K562 (cell line): Measurements from ENCODE around the gene TCAP. TPM values are rescaled to one million over a fixed set of nuclear protein-coding genes. Genes with fewer than 3 reads are reported as not detected.

Experiments
- CEBPG ChIP-seq, 3 experiments: fragments of 200-800 bp in 1 of 3; sonication (Bioruptor generic) in 1 of 3; sonication (generic) in 1 of 3; formaldehyde crosslinking in 1 of 3; IDR thresholded peaks in 2 of 3; conservative IDR thresholded peaks in 1 of 3; 2 replicates each; pipeline versions ENCODE4 v1.6.1 to v1.8.0; 2016 to 2022; ENCODE audit warnings: missing compliant biosample characterization in 2 of 3, missing genetic modification characterization in 2 of 3, mild to moderate bottlenecking in 1 of 3, missing genetic modification reagents in 1 of 3
- CGGBP1 ChIP-seq: fragments of 250-450 bp; sonication (Bioruptor Pico); IDR thresholded peaks from 2 replicates; pipeline ENCODE4 v1.9.0; 2021; ENCODE audit warnings: mild to moderate bottlenecking
- CREB5 ChIP-seq: fragments of 250-450 bp; sonication (Bioruptor Pico); IDR thresholded peaks from 2 replicates; pipeline ENCODE4 v1.5.0; 2020; ENCODE audit warnings: mild to moderate bottlenecking
- DDX20 ChIP-seq: fragments of 450-650 bp; IDR thresholded peaks from 2 replicates; pipeline ENCODE4 v1.6.1; 2016; ENCODE audit warnings: missing genetic modification characterization, low read depth, mild to moderate bottlenecking, missing compliant biosample characterization, moderate library complexity
- DEAF1 ChIP-seq: fragments of 450-650 bp; formaldehyde crosslinking; IDR thresholded peaks from 2 replicates; pipeline ENCODE4 v1.4.0; 2020; ENCODE audit warnings: mild to moderate bottlenecking, moderate library complexity
- FOXJ2 ChIP-seq: fragments of 200-800 bp; sonication (Bioruptor generic); IDR thresholded peaks from 2 replicates; pipeline ENCODE4 v1.6.1; 2016; ENCODE audit warnings: missing genetic modification characterization, missing compliant biosample characterization
- GTF2F1 ChIP-seq: IDR thresholded peaks from 2 replicates; pipeline ENCODE4 v1.6.1; 2011; ENCODE audit warnings: low read depth, low read length, improper control_type of control experiment
- HEY1 ChIP-seq: fragments of 250-450 bp; sonication (Bioruptor Pico); IDR thresholded peaks from 2 replicates; pipeline ENCODE4 v1.5.0; 2020; ENCODE audit warnings: mild to moderate bottlenecking, moderate library complexity, borderline replicate concordance
- MCM5 ChIP-seq: fragments of 450-650 bp; IDR thresholded peaks from 2 replicates; pipeline ENCODE4 v1.6.1; 2016; ENCODE audit warnings: low read depth
- MTA3 ChIP-seq: fragments of 450-650 bp; formaldehyde crosslinking; IDR thresholded peaks from 2 replicates; pipeline ENCODE4 v1.6.1; 2017; ENCODE audit warnings: mild to moderate bottlenecking, borderline replicate concordance
- NFIC ChIP-seq: fragments of 450-650 bp; IDR thresholded peaks from 2 replicates; pipeline ENCODE4 v1.6.1; 2017; ENCODE audit warnings: mild to moderate bottlenecking, inconsistent platforms
- NFRKB ChIP-seq: fragments of 450-650 bp; IDR thresholded peaks from 2 replicates; pipeline ENCODE4 v1.6.1; 2016; ENCODE audit warnings: low read depth
- NR1H2 ChIP-seq: sonication (generic); formaldehyde crosslinking; IDR thresholded peaks from 2 replicates; pipeline ENCODE4 v1.4.0; 2020; ENCODE audit warnings: mild to moderate bottlenecking, missing genetic modification reagents
- PHF8 ChIP-seq: fragments of 200-600 bp; sonication (generic); IDR thresholded peaks from 2 replicates; pipeline ENCODE4 v1.6.1; 2012; ENCODE audit warnings: mixed run types, mild to moderate bottlenecking, inconsistent platforms, low read length, moderate library complexity, borderline replicate concordance
- PTRF ChIP-seq: fragments of 450-650 bp; IDR thresholded peaks from 2 replicates; pipeline ENCODE4 v1.6.1; 2016; ENCODE audit warnings: mild to moderate bottlenecking, missing genetic modification characterization, missing compliant biosample characterization
- RFX7 ChIP-seq: fragments of 250-450 bp; sonication (Bioruptor Pico); IDR thresholded peaks from 2 replicates; pipeline ENCODE4 v1.5.1; 2021; ENCODE audit warnings: mild to moderate bottlenecking
- SMC3 ChIP-seq: conservative IDR thresholded peaks from 2 replicates; pipeline ENCODE4 v1.6.1; 2011; ENCODE audit warnings: low read depth, low read length, improper control_type of control experiment; ENCODE audit not compliant: insufficient read depth
- SOX6 ChIP-seq: fragments of 450-650 bp; IDR thresholded peaks from 2 replicates; pipeline ENCODE4 v1.6.1; 2014; ENCODE audit warnings: mild to moderate bottlenecking
- SREBF2 ChIP-seq: sonication (generic); formaldehyde crosslinking; IDR thresholded peaks from 2 replicates; pipeline ENCODE4 v1.4.0; 2020; ENCODE audit warnings: mild to moderate bottlenecking, missing genetic modification reagents
- ZNF174 ChIP-seq: fragments of 250-450 bp; sonication (Bioruptor Pico); IDR thresholded peaks from 2 replicates; pipeline ENCODE4 v1.4.0; 2020; ENCODE audit warnings: mild to moderate bottlenecking
- ZNF436 ChIP-seq: fragments of 250-450, 450-650 bp; sonication (Bioruptor Pico); formaldehyde crosslinking; IDR thresholded peaks from 2 replicates; pipeline ENCODE4 v1.7.0; 2020; ENCODE audit warnings: mild to moderate bottlenecking
- ZNF57 ChIP-seq: fragments of 450-650 bp; formaldehyde crosslinking; IDR thresholded peaks from 2 replicates; pipeline ENCODE4 v1.4.0; 2020; ENCODE audit warnings: mild to moderate bottlenecking, moderate library complexity
- ZNF584 ChIP-seq: fragments of 200-800 bp; sonication (Bioruptor generic); IDR thresholded peaks from 2 replicates; pipeline ENCODE4 v1.6.1; 2016; ENCODE audit warnings: low read depth, mild to moderate bottlenecking, missing genetic modification characterization, missing compliant biosample characterization
- ZNF586 ChIP-seq: fragments of 450-650 bp; formaldehyde crosslinking; conservative IDR thresholded peaks from 2 replicates; pipeline ENCODE4 v1.4.0; 2020; ENCODE audit warnings: mild to moderate bottlenecking, moderate library complexity
- ZNF668 ChIP-seq: fragments of 250-450 bp; sonication (Bioruptor Pico); IDR thresholded peaks from 2 replicates; pipeline ENCODE4 v1.8.0; 2022; ENCODE audit warnings: mild to moderate bottlenecking, inconsistent platforms
- ZNF764 ChIP-seq: fragments of 250-450 bp; sonication (Bioruptor Pico); IDR thresholded peaks from 2 replicates; pipeline ENCODE4 v1.4.0; 2020; ENCODE audit warnings: low read depth, mild to moderate bottlenecking, moderate library complexity
- ZSCAN29 ChIP-seq: fragments of 450-650 bp; IDR thresholded peaks from 2 replicates; pipeline ENCODE4 v1.6.1; 2017
- polyA plus RNA-seq, 8 experiments: library from polyadenylated mRNA; depleted of rRNA in 4 of 8; stranded (reverse) in 5 of 8; unstranded in 3 of 8; fragments of >200 nt; fragmentation: Nextera tagmentation in 2 of 8; fragmentation: Illumina TruSeq in 1 of 8; extraction: Ambion mirVana in 2 of 8; extraction: Trizol in 1 of 8; gene quantifications; 2 replicates each; pipeline versions ENCODE4 v1.2.1 to v1.2.3, GENCODE V29; 2011 to 2014; ENCODE audit warnings: inconsistent platforms in 1 of 8, missing spikeins in 1 of 8
- total RNA-seq, 7 experiments: library from RNA; depleted of rRNA in 6 of 7; stranded (reverse); fragments of >200 nt in 6 of 7; fragmentation: Illumina TruSeq in 2 of 7; extraction: Trizol in 2 of 7; gene quantifications; 2 replicates each; pipeline versions ENCODE4 v1.2.1 to v1.2.3, GENCODE V29; 2011 to 2021; ENCODE audit warnings: low replicate concordance in 1 of 7

TCAP gene
- total and polyA plus RNA-seq, 9 of the 15 experiments (the other 6 are each of a cell fraction or from before 2014, with no cell fraction given), result 0.33 to 1.4 (median 0.82) TPM; not detected in 2

GRCh38 chr17:39636927-39637736 lies 28.0 kb upstream of the TCAP start, which contains the start of gene STARD3 (continued):
- no peak for TF ChIP-seq CGGBP1 (CRISPR knock-in tag)
- peak; percentile 86; the same call in 1 of the 2 replicates for TF ChIP-seq PHF8
- TF ChIP-seq NFRKB, result 0 out of 2 replicates have a peak, but pooled peaks have one; percentile 22
- no peak for TF ChIP-seq DDX20
- no peak for TF ChIP-seq ZNF586 (CRISPR knock-in tag)
- no peak for TF ChIP-seq GTF2F1
- TF ChIP-seq FOXJ2 (tag), result no peak
- no peak for TF ChIP-seq ZNF174 (CRISPR knock-in tag)
- no peak for TF ChIP-seq SREBF2
- 0 out of 2 replicates have a peak, but pooled peaks have one; percentile 55 for TF ChIP-seq ZSCAN29
- TF ChIP-seq ZNF436, result no peak
- TF ChIP-seq MCM5, result no peak
- no peak for TF ChIP-seq CREB5 (CRISPR knock-in tag)
- TF ChIP-seq SMC3, result no peak
- no peak for TF ChIP-seq PTRF (tag)
- no peak for TF ChIP-seq DEAF1 (CRISPR knock-in tag)
- TF ChIP-seq ZNF668 (CRISPR knock-in tag), result no peak
- TF ChIP-seq RFX7 (CRISPR knock-in tag), result no peak
- TF ChIP-seq NFIC, result peak; percentile 44
- no peak for TF ChIP-seq ZNF57
- peak; percentile 73; the same call in 1 of the 2 replicates for TF ChIP-seq MTA3
- TF ChIP-seq HEY1, result no peak
- TF ChIP-seq ZNF584 (CRISPR knock-in tag), result no peak
- TF ChIP-seq CEBPG (CRISPR knock-in tag; IDR thresholded peaks at IDR 0.05), result no peak
- TF ChIP-seq CEBPG (tag; conservative IDR thresholded peaks at IDR 0.05 in 1 of 2, IDR thresholded peaks at IDR 0.05 in 1 of 2), result no peak
- TF ChIP-seq NR1H2 (CRISPR knock-in tag), result no peak
- TF ChIP-seq ZNF764 (CRISPR knock-in tag), result no peak
- TF ChIP-seq SOX6, result 0 out of 2 replicates have a peak, but pooled peaks have one; percentile 11
